ENCODE results near the gene PAFAH1B2. TPM values are rescaled to one million over a fixed set of nuclear protein-coding genes. Genes with fewer than 3 reads are reported as not detected.

PAFAH1B2 gene
- total RNA-seq, 2 experiments from 2014 or later = 50.0 to 50.2 TPM

- Mint-ChIP-seq H3K4me1 (ENCODE audit: low read depth) (peaks cover 18% of the 10 kb centered on the region), H3K27ac (no peak overlapping the region), H3K36me3 (ENCODE audit: low read depth) (no peaks in the 10 kb centered on the region), H3K27me3 (no peaks in the 10 kb centered on the region), H3K4me3 (no peak overlapping the region), H3K9me3 (no peaks in the 10 kb centered on the region)
- ATAC-seq = no peak
- no peak for TF ChIP-seq CTCF (IDR thresholded peaks at IDR 0.05)
- DNase-seq = no peak
- ChIA-PET POLR2A (interaction anchor here (1.5 kb wide), 1 partner anchor 13 kb away, joined by 5 read pairs; no protein-coding TSS in a partner anchor), CTCF (interaction anchor here (1.1 to 8.8 kb wide), 2 partner anchors 13 to 46 kb away, joined by 3 to 125 read pairs; partner anchors contain the start of genes PCSK7 and RNF214)
- intact Hi-C loops (cut with micrococcal nuclease) = no loop called here
Measured at GRCh38 chr11:117183724-117184349, 39.8 kb downstream of the PAFAH1B2 start.

GRCh38 chr11:117185736-117186430 lies 41.8 kb downstream of the PAFAH1B2 start:
- POLR2A ChIA-PET = no interaction called here
- no peak for DNase-seq
- CTCF ChIA-PET = interaction anchor here (1.1 kb wide), 1 partner anchor 39 kb away, joined by 3 read pairs; no protein-coding TSS in a partner anchor

GRCh38 chr11:117186431-117186761 lies 42.3 kb downstream of the PAFAH1B2 start:
- Mint-ChIP-seq H3K27me3 (no peaks in the 10 kb centered on the region), H3K36me3 (ENCODE audit: low read depth) (no peaks in the 10 kb centered on the region), H3K4me1 (ENCODE audit: low read depth) (no peaks in the 10 kb centered on the region), H3K9me3 (no peaks in the 10 kb centered on the region), H3K4me3 (no peak overlapping the region), H3K27ac (no peak overlapping the region)
- CTCF ChIA-PET = interaction anchor here (1.1 kb wide), 1 partner anchor 39 kb away, joined by 3 read pairs; no protein-coding TSS in a partner anchor
- intact Hi-C loops (cut with micrococcal nuclease) = no loop called here
- POLR2A ChIA-PET = no interaction called here
- no peak for DNase-seq
- no peak for TF ChIP-seq CTCF (IDR thresholded peaks at IDR 0.05)
- ATAC-seq = no peak

More at GRCh38 chr11:117185736-117186430, 41.8 kb downstream of the PAFAH1B2 start:
- H3K9me3 Mint-ChIP-seq = no peaks in the 10 kb centered on the region
- H3K4me1 Mint-ChIP-seq (ENCODE audit: low read depth) = peaks cover 3% of the 10 kb centered on the region
- no peaks in the 10 kb centered on the region for H3K27me3 Mint-ChIP-seq
- intact Hi-C loops (cut with micrococcal nuclease) = no loop called here
- H3K27ac Mint-ChIP-seq = no peak overlapping the region
- no peak overlapping the region for H3K4me3 Mint-ChIP-seq
- no peak for ATAC-seq
- H3K36me3 Mint-ChIP-seq (ENCODE audit: low read depth) = no peaks in the 10 kb centered on the region
- TF ChIP-seq CTCF (IDR thresholded peaks at IDR 0.05) = no peak

GRCh38 chr11:117187007-117187406 lies 42.9 kb downstream of the PAFAH1B2 start:
- ATAC-seq (no peak), DNase-seq (no peak)
- Mint-ChIP-seq H3K36me3 (ENCODE audit: low read depth) (no peaks in the 10 kb centered on the region), H3K4me1 (ENCODE audit: low read depth) (no peaks in the 10 kb centered on the region), H3K27ac (no peak overlapping the region), H3K9me3 (no peaks in the 10 kb centered on the region), H3K4me3 (no peak overlapping the region), H3K27me3 (no peaks in the 10 kb centered on the region)
- CTCF ChIA-PET = no interaction called here
- intact Hi-C loops (cut with micrococcal nuclease) = no loop called here
- TF ChIP-seq CTCF (IDR thresholded peaks at IDR 0.05) = no peak
- POLR2A ChIA-PET = no interaction called here

GRCh38 chr11:117187428-117187798 lies 43.3 kb downstream of the PAFAH1B2 start:
- ChIA-PET CTCF (no interaction called here), POLR2A (no interaction called here)
- Mint-ChIP-seq H3K9me3 (no peaks in the 10 kb centered on the region), H3K36me3 (ENCODE audit: low read depth) (no peaks in the 10 kb centered on the region), H3K27me3 (no peaks in the 10 kb centered on the region), H3K4me3 (no peak overlapping the region), H3K4me1 (ENCODE audit: low read depth) (no peaks in the 10 kb centered on the region), H3K27ac (no peak overlapping the region)
- intact Hi-C loops (cut with micrococcal nuclease) = no loop called here
- TF ChIP-seq CTCF (IDR thresholded peaks at IDR 0.05) = no peak
- DNase-seq (no peak), ATAC-seq (no peak)

Measured in activated CD8-positive, alpha-beta T cell treated with anti-CD3 and anti-CD28 coated beads for 36 hours (primary cell).